A549 (cell line): Measurements from ENCODE around the gene NIPBL.

Source experiments
- BHLHE40 ChIP-seq: IDR thresholded peaks from 2 replicates; pipeline ENCODE4 v1.6.1; 2012; ENCODE audit warnings: low read depth, low read length, inconsistent platforms
- CTCF ChIP-seq: fragments of >200 bp; sonication (Bioruptor Twin); formaldehyde crosslinking; IDR thresholded peaks from 3 replicates; pipeline ENCODE4 v1.5.1; 2016
- HOXA7 ChIP-seq: fragments of 250-450 bp; sonication (Bioruptor Pico); IDR thresholded peaks from 2 replicates; pipeline ENCODE4 v1.5.0; 2020; ENCODE audit warnings: mild to moderate bottlenecking, moderate library complexity
- JUNB ChIP-seq: fragments of >200 bp; sonication (Bioruptor Twin); formaldehyde crosslinking; IDR thresholded peaks from 2 replicates; pipeline ENCODE4 v1.6.1; 2016
- PHF8 ChIP-seq: fragments of 200-600 bp; sonication (generic); IDR thresholded peaks from 2 replicates; pipeline ENCODE4 v1.6.1; 2016; ENCODE audit warnings: low read depth, mild to moderate bottlenecking, antibody characterized with exemption, moderate library complexity, borderline replicate concordance
- POLR2A ChIP-seq: IDR thresholded peaks from 2 replicates; pipeline ENCODE4 v1.6.1; 2012; ENCODE audit warnings: mild to moderate bottlenecking, low read length
- SREBF2 ChIP-seq: fragments of 450-650 bp; IDR thresholded peaks from 2 replicates; pipeline ENCODE4 v1.6.1; 2014; ENCODE audit warnings: mild to moderate bottlenecking, moderate library complexity

GRCh38 chr5:36935805-36936204 is 59.2 kb downstream of the NIPBL start:
- TF ChIP-seq HOXA7 (CRISPR knock-in tag) (no peak), POLR2A (no peak), SREBF2 (no peak), CTCF (no peak), PHF8 (no peak), BHLHE40 (no peak), JUNB (no peak)
